NCI-H460 (cell line): ENCODE data around the gene LENG8. TPM values are rescaled to one million over a fixed set of nuclear protein-coding genes. Genes with fewer than 3 reads are reported as not detected.

ENCODE experiments used
- DNase-seq: peaks from one replicate; pipeline ENCODE4 v3.0.0-alpha.2; 2016; ENCODE audit warnings: low read depth; ENCODE audit errors: extremely low read depth
- total RNA-seq: library from RNA; depleted of rRNA; stranded (reverse); fragments of >200 nt; shearing (Covaris generic); gene quantifications from 2 replicates; pipeline ENCODE4 v1.2.3, GENCODE V29; 2014

Gene LENG8
- total RNA-seq, 1 experiment from 2014 or later = 30.4 TPM

DNA sequence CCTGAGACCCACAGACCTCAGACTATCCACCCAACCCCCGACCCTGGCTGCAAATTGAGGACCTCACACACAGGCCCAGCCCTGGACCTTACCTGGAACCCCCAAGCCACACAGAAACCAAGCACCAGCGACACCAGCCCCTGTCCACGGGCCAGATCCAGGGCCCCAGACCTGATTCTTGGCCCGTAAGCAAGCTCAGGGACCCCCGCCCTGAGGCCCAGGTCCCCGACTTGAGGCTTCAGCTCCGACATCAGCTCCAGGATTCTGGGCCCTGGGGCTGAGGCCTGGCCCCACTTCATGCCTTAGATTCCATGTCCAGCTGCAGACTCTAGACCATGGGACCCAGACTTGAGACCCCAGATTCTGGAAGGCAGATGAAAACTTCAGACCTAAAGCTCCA, 27.5 kb upstream of the LENG8 start:
- DNase-seq = no peak

GRCh38 chr19:54422136-54422535, 26.9 kb upstream of the LENG8 start:
- DNase-seq = no peak

DNA sequence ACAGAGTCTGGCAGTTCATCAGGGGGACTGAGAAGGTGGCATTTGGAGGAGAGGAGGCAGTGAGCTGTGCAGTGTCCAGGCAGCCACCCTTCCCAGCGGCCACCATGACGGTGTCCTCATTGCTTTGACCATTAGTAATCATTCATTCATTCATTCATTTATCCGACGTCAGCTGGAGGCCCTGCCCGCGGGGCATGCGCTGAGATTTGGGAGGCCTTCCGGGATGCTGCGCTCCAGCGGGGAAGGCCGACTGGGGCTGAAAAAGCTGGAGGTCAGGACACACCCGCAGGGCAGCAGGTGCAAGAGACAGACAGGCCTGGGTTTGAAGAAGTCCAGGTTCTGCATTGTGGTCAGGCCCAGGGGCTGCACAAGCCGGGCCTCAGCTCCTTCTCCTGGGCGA, 24.8 kb upstream of the LENG8 start:
- no peak for DNase-seq

- DNase-seq = no peak
Measured at GRCh38 chr19:54424660-54425381, 24.2 kb upstream of the LENG8 start.

- DNase-seq = no peak
Measured at GRCh38 chr19:54425382-54425723, 23.6 kb upstream of the LENG8 start.

- DNase-seq = no peak
Measured at GRCh38 chr19:54426291-54426931, 22.6 kb upstream of the LENG8 start.

- DNase-seq = no peak
Measured at GRCh38 chr19:54427586-54427985, 21.4 kb upstream of the LENG8 start.

DNA sequence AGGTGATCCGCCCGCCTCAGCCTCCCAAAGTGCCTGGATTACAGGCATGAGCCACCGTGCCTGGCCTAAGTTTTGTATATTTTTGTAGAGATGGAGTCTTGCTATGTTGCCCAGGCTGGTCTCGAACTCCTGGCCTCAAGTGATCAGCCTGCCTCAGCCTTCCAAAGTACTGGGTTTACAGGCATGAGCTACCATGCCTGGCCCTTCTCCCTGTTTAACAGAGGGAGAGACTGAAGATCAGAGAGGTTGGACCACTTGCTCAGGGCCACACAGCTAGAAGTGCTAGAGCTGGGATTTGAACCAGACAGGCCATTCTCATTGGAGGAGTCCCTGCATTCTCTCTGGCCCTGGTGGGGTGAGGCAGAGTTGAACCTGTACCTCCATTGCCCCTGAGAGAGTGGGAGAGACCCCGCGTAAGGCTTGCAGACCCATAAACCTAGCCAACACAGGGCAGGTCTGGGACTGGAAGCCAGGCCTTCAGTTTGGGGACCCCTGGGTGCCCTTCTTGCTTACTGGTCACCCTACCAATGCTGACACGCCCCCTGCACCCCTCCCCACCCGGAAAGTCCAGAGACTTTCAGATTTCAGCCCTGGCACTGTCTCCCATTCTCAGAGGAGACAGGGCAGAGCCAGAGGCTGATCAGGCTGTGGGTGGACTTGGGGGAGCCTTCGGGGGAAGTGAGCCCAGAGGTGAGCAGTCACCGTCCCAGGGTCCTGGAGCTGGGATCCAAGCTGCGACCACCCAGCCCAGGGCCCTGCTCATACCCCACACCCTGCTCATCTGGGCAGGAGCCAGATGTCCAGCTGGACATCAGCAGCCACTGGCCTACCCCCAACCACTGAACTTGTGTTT, 20.4 kb upstream of the LENG8 start:
- no peak for DNase-seq

DNA sequence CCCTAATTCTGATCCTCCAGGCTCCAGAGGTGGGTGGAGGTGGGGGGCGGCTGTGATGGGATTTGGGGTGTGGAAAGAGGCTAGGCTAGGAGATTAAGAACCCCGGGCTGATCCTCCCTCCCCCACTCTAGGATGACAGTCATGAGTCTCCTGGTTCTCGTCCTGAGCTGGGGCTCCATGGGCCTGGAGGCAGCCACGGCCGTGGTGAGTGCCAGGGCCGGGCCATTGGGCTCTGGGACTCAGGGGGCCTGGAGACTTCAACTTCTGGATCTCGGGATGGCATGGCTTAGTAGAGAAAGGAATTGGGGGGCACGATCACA, 19.9 kb upstream of the LENG8 start:
- no peak for DNase-seq

DNA sequence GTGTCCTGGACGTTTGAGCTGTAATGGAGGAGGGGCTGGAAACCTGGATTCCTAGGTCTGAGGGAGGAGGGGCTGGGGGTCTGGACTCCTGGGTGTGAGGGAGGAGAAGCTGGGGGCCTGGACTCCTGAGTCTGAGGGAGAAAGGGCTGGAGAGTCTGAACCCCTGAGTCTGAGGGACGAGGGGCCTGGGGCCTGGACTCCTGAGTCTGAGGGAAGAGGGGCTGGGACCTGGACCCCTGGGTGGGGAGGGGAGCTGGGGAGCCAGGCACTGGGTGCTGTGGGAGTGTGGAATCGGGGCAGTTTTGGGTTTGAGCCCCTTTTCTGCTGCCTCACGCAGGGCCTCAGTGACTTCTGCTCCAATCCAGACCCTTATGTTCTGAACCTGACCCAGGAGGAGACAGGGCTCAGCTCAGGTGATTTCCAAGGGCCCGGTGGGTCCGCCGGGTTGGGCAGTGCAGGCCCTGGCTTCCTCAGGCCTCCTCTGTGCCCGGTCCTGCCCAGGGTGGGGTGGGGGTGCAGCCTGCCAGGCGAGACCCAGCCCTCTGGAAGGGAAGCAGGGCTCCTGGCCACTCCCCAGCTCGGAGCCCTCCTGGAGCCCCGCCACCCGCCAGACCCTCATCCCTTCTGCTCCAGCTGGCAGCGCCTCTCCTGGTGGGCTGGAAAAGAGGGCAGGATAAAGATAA, 19.3 kb upstream of the LENG8 start:
- no peak for DNase-seq

DNA sequence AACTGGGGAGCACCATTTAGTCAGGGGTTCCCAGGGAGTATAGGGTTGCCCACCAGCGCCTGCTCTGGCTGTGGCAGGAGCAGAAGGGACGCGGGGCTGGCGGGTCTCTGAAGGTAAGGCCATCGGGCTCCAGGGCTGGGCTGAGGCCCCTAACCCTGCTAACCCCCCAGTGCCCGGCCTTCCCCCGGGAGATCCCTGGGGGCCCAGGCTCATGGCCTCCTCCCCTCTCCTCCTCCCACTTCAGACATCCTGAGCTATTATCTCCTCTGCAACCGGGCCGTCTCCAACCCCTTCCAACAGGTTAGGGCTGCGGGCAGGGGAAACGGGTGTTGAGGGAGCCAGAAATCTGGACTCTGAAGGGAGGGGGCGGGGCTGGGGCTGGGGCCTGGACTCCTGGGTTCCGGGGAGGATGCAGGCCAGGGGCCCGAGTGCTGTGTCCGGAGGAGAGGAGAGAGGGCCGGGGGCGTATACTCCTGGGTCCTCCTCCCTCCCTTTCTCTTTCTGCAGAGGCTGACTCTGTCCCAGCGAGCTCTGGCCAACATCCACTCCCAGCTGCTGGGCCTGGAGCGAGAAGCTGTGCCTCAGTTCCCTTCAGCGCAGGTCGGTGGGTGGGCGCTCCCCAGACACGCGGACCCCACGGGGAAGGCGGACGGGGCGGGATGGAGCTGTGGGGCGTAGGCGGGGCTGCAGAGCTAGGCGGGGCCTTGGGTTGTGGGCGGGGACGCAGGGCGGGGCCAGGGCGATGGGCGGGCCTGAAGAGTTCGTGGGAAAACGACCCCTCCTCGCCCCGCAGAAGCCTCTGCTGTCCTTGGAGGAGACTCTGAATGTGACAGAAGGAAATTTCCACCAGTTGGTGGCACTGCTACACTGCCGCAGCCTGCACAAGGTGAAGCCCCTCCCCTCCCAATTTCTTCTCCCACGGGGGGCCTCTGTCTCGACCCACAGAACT, 18.4 kb upstream of the LENG8 start:
- DNase-seq = no peak

- no peak for DNase-seq
Measured at GRCh38 chr19:54431255-54431838, 17.7 kb upstream of the LENG8 start.

DNA sequence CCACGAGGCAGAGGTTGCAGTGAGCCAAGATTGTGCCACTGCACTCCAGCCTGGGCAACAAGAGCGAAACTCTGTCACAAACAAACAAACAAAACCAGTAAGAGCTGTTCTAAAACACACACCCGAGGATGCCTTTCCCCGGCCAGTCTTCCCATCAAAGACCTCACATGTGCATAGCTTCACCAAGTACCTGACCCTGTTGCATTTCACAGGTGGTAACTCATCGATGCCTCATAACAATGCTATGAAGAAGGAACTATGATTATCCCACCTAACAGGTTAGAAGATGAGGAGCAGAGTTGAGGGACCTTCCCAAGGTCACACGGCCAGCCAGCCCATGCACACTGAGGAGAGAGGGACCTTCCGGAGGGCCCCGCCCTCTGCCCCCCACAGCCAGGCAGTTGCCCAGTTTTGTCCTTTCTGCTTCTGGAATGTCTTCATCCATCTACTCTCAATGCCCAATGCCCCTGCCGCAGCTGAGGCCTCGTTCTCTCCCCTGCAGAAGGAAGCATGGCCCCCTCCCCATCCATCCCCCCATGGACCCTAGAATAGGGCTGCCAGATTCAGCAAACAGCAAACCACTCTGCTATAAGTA, 16.8 kb upstream of the LENG8 start:
- DNase-seq = no peak

GRCh38 chr19:54433697-54434096, 15.3 kb upstream of the LENG8 start:
- DNase-seq = no peak

DNA sequence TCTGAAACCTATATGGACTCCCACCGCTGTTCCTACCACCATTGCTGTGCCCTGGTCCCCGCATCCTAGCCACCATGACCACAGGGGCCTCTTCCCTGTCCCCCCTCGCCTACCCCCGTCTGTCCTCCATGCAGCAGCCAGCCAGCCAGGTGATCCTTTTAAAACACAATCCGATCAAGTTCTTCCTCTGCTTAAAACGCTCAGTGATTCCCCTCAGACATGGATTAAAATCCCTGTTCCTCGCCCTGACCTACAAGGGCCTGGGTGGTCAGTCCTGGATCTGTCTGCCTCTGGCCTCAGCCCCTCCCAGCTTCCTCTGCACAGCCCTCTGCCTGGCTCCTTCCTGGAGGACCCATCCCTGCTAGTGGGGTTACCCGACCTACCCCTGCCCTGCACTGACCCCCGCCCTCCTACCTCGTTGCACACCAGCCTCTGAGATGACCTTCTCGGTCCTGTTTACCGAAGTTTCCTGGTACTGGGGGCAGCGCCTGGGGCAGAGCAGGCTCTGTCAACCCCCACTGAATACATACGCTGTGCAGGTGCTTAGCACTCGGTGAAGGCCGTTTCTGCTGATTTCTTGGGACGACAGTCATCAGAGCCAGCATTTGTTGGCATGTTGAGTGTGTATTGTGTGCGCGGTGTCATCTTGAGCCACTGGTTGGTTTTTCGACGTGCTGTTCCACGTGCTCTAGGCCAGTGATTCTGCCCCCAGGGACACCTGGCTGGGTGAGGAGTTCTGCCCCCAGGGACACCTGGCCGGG, 14.7 kb upstream of the LENG8 start:
- DNase-seq = no peak

DNA sequence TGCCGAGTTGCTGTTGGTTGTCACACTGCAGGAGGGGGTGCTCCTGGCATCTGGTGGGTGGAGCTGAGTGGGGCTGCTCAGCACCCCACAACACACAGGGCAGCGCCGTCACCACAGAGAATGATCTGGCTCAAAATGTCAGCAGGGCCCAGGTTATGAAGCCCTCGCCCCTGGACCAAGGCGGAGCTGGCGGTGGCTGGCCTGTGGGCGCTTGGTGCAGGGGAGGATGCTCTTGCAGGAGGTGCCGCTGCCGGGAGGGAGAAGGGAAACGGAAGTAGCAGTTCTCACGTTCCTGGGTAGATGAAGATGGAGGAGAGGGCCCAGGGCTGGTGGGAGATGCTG, 14.2 kb upstream of the LENG8 start:
- no peak for DNase-seq

DNA sequence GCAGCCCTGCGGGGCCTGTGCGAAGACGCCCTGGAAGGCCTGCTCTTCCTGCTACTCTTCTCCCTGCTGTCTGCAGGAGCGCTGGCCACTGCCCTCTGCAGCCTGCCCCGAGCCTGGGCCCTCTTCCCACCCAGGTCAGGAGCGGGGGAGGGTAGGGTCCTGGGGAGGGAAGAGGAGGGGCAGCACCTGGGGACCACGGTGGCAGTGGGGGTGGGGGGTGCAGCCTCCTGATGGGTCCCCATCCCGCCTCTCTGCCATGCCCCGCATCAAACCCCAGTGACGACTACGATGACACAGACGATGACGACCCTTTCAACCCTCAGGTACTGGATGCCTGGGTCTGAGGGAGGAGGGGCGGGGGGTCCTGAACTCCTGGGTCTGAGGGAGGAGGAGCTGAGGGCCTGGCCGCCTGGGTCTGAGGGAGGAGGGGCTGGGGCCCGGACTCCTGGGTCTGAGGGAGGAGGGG, 13.4 kb upstream of the LENG8 start:
- no peak for DNase-seq

DNA sequence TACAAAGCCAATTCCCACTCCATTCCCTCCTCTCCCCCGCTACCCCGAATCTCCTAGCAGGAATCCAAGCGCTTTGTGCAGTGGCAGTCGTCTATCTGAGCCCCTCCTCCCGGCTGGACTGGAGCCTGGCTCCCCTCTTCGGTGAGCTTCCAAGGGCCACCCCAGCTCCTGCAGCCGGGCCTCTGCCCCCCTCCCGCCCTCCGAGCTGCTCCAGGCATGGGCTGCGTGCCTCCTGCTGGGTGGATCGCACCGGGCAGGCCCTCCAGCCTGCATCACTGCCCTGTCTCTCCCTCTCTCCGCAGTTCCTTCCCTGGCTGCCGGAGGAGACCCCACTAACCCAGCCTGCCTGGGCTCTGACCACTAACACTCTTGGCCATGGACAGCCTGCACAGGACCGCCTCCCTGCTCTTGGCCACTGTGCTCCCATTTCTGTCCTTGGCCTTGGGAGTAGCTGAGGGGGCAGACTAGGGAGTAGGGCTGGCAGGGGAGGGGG, 12.9 kb upstream of the LENG8 start:
- DNase-seq = no peak
